Epithelial cell of esophagus (primary cell): ENCODE measurements around the gene GALNT15.
A peak's percentile ranks its signal among the peaks of the same experiment; 100 is the strongest.

Experiments used
- DNase-seq: peaks from one replicate; pipeline ENCODE4 v3.0.0; 2010; ENCODE audit warnings: low read depth
- H3K4me3 ChIP-seq: 2 replicates; pipeline ENCODE4 v1.5.1; 2011; ENCODE audit warnings: mild to moderate bottlenecking, low read length, control low read depth
- CTCF ChIP-seq: IDR thresholded peaks from 2 replicates; pipeline ENCODE4 v1.5.1; 2011; ENCODE audit warnings: low read depth, mild to moderate bottlenecking, low read length, control low read depth, inconsistent platforms; ENCODE audit not compliant: insufficient read depth; ENCODE audit errors: missing control alignments

The GALNT15 gene

GRCh38 chr3:16176391-16177030, 2.0 kb downstream of the GALNT15 start:
- no peak for TF ChIP-seq CTCF
- no peak for DNase-seq
- H3K4me3 ChIP-seq: no peak overlapping the region

GRCh38 chr3:16177382-16177781, 2.9 kb downstream of the GALNT15 start:
- no peak for DNase-seq
- no peak for TF ChIP-seq CTCF
- H3K4me3 ChIP-seq: no peak overlapping the region

GRCh38 chr3:16177962-16178627, 3.6 kb downstream of the GALNT15 start:
- peak; percentile 76 for DNase-seq
- peak; percentile 97 for TF ChIP-seq CTCF
- H3K4me3 ChIP-seq: no peak overlapping the region

GRCh38 chr3:16178628-16178988, 4.1 kb downstream of the GALNT15 start:
- no peak overlapping the region for H3K4me3 ChIP-seq
- no peak for DNase-seq
- no peak for TF ChIP-seq CTCF

GRCh38 chr3:16179261-16179660, 4.8 kb downstream of the GALNT15 start:
- no peak overlapping the region for H3K4me3 ChIP-seq
- TF ChIP-seq CTCF: no peak
- no peak for DNase-seq

- H3K4me3 ChIP-seq: no peak overlapping the region
- TF ChIP-seq CTCF: no peak
- DNase-seq: no peak
These were observed 5.6 kb downstream of the GALNT15 start for GRCh38 chr3:16179771-16180736.
